WTC11 (cell line): ENCODE results near the gene CH25H. TPM values are rescaled to one million over a fixed set of nuclear protein-coding genes. Genes with fewer than 3 reads are reported as not detected.

Source experiments
- ATAC-seq: fragments of 200-7000 bp; cut with Tn5 transposase; 2 replicates; pipeline ENCODE4 v1.10.0; 2021; ENCODE audit warnings: mild to moderate bottlenecking, moderate library complexity
- CTCF ChIA-PET: fragments of 300-600 bp; sonication (Branson Sonifier 250); formaldehyde crosslinking; loops from one replicate; lab custom pipeline; 2021; ENCODE audit warnings: antibody characterized with exemption; lab: Charles Lee
- POLR2A ChIA-PET: fragments of 350-600 bp; sonication (Branson Sonifier 250); formaldehyde crosslinking; loops from one replicate; lab custom pipeline; 2021; ENCODE audit warnings: antibody characterized with exemption; lab: Charles Lee
- DNase-seq: peaks from one replicate; pipeline ENCODE4 v3.0.0; 2021; ENCODE audit warnings: low spot score
- H3K27ac Mint-ChIP-seq: 2 replicates; pipeline ENCODE4 v1.8.0; 2021; ENCODE audit warnings: mixed read lengths
- H3K27me3 Mint-ChIP-seq: 2 replicates; pipeline ENCODE4 v1.8.0; 2021; ENCODE audit warnings: low read depth, mild to moderate bottlenecking, moderate library complexity, mixed read lengths
- H3K36me3 Mint-ChIP-seq: 2 replicates; pipeline ENCODE4 v1.8.0; 2021; ENCODE audit warnings: mixed read lengths
- H3K4me1 Mint-ChIP-seq: 2 replicates; pipeline ENCODE4 v1.8.0; 2022; ENCODE audit warnings: mixed read lengths
- H3K4me3 Mint-ChIP-seq: 2 replicates; pipeline ENCODE4 v1.8.0; 2021; ENCODE audit warnings: mild to moderate bottlenecking, moderate library complexity, mixed read lengths
- H3K9me3 Mint-ChIP-seq: 2 replicates; pipeline ENCODE4 v1.8.0; 2021; ENCODE audit warnings: mixed read lengths
- AFF4 ChIP-seq: sonication (generic); formaldehyde crosslinking; IDR thresholded peaks from 2 replicates; pipeline ENCODE4 v1.8.1; 2023; ENCODE audit warnings: mild to moderate bottlenecking, missing genetic modification reagents, borderline replicate concordance
- CREB1 ChIP-seq: sonication (generic); formaldehyde crosslinking; IDR thresholded peaks from 2 replicates; pipeline ENCODE4 v1.8.0; 2023; ENCODE audit warnings: mild to moderate bottlenecking, missing genetic modification reagents
- NR3C1 ChIP-seq: sonication (generic); formaldehyde crosslinking; conservative IDR thresholded peaks from 2 replicates; pipeline ENCODE4 v1.8.1; 2023; ENCODE audit warnings: low read depth, mild to moderate bottlenecking, missing genetic modification reagents
- RELA ChIP-seq: sonication (generic); formaldehyde crosslinking; IDR thresholded peaks from 2 replicates; pipeline ENCODE4 v1.8.1; 2022; ENCODE audit warnings: missing genetic modification reagents, mild to moderate bottlenecking, borderline replicate concordance
- USF1 ChIP-seq: sonication (generic); formaldehyde crosslinking; IDR thresholded peaks from 2 replicates; pipeline ENCODE4 v1.8.0; 2022; ENCODE audit warnings: mild to moderate bottlenecking, missing genetic modification reagents
- ZNF423 ChIP-seq: fragments of 250-450 bp; sonication (Bioruptor Pico); IDR thresholded peaks from 2 replicates; pipeline ENCODE4 v2.1.2; 2022; ENCODE audit warnings: mild to moderate bottlenecking, moderate library complexity
- total RNA-seq: library from RNA; stranded (reverse); gene quantifications from 3 replicates; pipeline ENCODE4 v1.2.3, GENCODE V29; 2021
- TF ChIP-seq, protein P1 (sequence below): sonication (generic); formaldehyde crosslinking; IDR thresholded peaks from 2 replicates; pipeline ENCODE4 v1.8.0; 2023; ENCODE audit warnings: mild to moderate bottlenecking, missing genetic modification reagents
- TF ChIP-seq, protein P2 (sequence below): sonication (generic); formaldehyde crosslinking; IDR thresholded peaks from 2 replicates; pipeline ENCODE4 v1.8.0; 2022; ENCODE audit warnings: mild to moderate bottlenecking, missing genetic modification reagents
- TF ChIP-seq, protein P3 (sequence below): sonication (generic); formaldehyde crosslinking; conservative IDR thresholded peaks from 2 replicates; pipeline ENCODE4 v1.8.1; 2022; ENCODE audit warnings: mild to moderate bottlenecking, missing genetic modification reagents

Gene CH25H
- total RNA-seq, 1 experiment from 2014 or later = not detected

GRCh38 chr10:89242345-89242684 is 35.2 kb upstream of the CH25H start (continued):
- TF ChIP-seq AFF4 (CRISPR knock-in tag) (no peak), USF1 (CRISPR knock-in tag) (no peak)
- TF ChIP-seq, protein P1, sequence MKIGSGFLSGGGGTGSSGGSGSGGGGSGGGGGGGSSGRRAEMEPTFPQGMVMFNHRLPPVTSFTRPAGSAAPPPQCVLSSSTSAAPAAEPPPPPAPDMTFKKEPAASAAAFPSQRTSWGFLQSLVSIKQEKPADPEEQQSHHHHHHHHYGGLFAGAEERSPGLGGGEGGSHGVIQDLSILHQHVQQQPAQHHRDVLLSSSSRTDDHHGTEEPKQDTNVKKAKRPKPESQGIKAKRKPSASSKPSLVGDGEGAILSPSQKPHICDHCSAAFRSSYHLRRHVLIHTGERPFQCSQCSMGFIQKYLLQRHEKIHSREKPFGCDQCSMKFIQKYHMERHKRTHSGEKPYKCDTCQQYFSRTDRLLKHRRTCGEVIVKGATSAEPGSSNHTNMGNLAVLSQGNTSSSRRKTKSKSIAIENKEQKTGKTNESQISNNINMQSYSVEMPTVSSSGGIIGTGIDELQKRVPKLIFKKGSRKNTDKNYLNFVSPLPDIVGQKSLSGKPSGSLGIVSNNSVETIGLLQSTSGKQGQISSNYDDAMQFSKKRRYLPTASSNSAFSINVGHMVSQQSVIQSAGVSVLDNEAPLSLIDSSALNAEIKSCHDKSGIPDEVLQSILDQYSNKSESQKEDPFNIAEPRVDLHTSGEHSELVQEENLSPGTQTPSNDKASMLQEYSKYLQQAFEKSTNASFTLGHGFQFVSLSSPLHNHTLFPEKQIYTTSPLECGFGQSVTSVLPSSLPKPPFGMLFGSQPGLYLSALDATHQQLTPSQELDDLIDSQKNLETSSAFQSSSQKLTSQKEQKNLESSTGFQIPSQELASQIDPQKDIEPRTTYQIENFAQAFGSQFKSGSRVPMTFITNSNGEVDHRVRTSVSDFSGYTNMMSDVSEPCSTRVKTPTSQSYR (CRISPR knock-in tag) = no peak
- TF ChIP-seq, protein P2, sequence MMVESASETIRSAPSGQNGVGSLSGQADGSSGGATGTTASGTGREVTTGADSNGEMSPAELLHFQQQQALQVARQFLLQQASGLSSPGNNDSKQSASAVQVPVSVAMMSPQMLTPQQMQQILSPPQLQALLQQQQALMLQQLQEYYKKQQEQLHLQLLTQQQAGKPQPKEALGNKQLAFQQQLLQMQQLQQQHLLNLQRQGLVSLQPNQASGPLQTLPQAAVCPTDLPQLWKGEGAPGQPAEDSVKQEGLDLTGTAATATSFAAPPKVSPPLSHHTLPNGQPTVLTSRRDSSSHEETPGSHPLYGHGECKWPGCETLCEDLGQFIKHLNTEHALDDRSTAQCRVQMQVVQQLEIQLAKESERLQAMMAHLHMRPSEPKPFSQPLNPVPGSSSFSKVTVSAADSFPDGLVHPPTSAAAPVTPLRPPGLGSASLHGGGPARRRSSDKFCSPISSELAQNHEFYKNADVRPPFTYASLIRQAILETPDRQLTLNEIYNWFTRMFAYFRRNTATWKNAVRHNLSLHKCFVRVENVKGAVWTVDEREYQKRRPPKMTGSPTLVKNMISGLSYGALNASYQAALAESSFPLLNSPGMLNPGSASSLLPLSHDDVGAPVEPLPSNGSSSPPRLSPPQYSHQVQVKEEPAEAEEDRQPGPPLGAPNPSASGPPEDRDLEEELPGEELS = no peak

DNA sequence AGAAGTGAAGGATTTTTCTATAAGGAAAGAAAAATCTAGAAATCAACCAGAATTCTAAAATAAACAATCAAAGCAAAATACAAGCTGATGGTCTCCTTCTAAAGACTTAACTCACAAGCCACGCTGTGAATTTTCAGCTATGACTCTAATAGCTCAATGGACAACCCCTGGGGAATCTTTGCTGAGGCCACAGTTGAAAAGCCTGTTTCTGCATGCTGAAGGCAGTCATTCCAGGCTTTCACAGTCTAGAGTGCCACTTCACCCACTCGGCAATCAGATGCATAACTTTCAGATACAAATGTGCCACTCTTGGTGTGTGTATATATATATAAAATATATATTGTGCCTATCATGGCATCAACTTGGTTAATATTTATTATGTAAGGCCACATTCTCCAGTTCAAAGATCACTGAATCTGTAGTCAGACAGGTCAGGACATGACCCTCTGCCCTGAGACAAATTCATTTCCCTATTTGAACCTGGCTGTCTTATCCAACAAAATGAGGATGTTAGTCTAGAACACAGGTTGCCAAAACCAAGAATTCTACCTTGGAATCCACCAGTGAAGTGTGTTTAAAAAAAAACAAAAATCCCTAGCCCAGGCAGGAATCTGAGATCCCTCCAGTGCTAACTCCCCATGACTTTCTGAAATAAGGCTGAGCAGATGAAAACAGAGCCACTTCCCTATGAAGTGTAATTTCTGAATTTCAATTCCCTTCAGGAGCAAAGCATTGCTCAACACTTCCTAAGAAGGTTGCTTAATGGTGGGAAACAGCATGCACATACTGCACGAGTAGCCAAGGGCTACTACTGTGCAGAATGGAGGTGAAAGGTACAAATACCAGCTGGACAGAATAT is 34.6 kb upstream of the CH25H start:
- CTCF ChIA-PET = interaction anchor here (1.2 to 3.4 kb wide), 3 partner anchors 9 to 24 kb away, joined by 5 to 11 read pairs (median 7); partner anchors contain the start of gene LIPA
- DNase-seq (no peak), ATAC-seq (no peak; the same call in 1 of the 2 replicates)
- H3K9me3 Mint-ChIP-seq = no peaks in the 10 kb centered on the region
- H3K27me3 Mint-ChIP-seq = no peaks in the 10 kb centered on the region
- TF ChIP-seq, protein P3, sequence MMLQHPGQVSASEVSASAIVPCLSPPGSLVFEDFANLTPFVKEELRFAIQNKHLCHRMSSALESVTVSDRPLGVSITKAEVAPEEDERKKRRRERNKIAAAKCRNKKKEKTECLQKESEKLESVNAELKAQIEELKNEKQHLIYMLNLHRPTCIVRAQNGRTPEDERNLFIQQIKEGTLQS (CRISPR knock-in tag) = no peak
- TF ChIP-seq ZNF423 (CRISPR knock-in tag) = no peak
- H3K4me3 Mint-ChIP-seq = no peak overlapping the region
- H3K4me1 Mint-ChIP-seq = peaks cover 56% of the 10 kb centered on the region
- POLR2A ChIA-PET = no interaction called here
- peaks cover 4% of the 10 kb centered on the region; the same call in 1 of the 2 replicates for H3K36me3 Mint-ChIP-seq
- peak overlapping the region; percentile 76 for H3K27ac Mint-ChIP-seq

DNA sequence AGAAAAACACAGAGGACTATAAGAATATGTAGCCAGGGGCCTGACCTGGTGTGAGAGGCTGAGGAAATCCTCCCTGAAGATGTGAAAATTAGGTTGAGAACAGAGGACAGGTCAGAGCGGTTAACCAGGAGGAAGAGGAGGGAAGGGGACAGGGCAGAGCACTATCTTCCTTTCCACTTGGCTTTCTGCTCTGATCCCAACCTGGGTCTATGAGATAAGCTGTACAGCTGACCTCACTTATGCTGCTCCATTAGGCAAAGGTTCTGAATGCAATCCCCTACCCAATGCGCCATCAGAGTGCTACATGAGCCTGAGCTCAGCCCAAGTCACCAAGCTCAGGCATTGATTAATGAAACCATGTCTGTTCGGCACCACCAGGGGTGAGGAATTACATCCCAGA is 33.9 kb upstream of the CH25H start:
- ChIA-PET CTCF (interaction anchor here (1.2 to 3.4 kb wide), 2 partner anchors 8 to 23 kb away, joined by 5 to 11 read pairs; no protein-coding TSS in a partner anchor), POLR2A (no interaction called here)
- ATAC-seq (peak; percentile 33; the same call in 1 of the 2 replicates), DNase-seq (no peak)
- H3K4me3 Mint-ChIP-seq = no peak overlapping the region
- no peak overlapping the region for H3K27ac Mint-ChIP-seq
- no peak for TF ChIP-seq RELA (CRISPR knock-in tag)
- TF ChIP-seq NR3C1 (CRISPR knock-in tag) = no peak
- TF ChIP-seq, protein P2 = no peak
- no peak for TF ChIP-seq CREB1
- TF ChIP-seq, protein P1 (CRISPR knock-in tag) = no peak
- H3K27me3 Mint-ChIP-seq = no peaks in the 10 kb centered on the region
- peaks cover 57% of the 10 kb centered on the region for H3K4me1 Mint-ChIP-seq
- no peaks in the 10 kb centered on the region for H3K9me3 Mint-ChIP-seq
- H3K36me3 Mint-ChIP-seq = peaks cover 4% of the 10 kb centered on the region; the same call in 1 of the 2 replicates
